ENCODE measurements around the gene AIDA.

AIDA gene

DNA sequence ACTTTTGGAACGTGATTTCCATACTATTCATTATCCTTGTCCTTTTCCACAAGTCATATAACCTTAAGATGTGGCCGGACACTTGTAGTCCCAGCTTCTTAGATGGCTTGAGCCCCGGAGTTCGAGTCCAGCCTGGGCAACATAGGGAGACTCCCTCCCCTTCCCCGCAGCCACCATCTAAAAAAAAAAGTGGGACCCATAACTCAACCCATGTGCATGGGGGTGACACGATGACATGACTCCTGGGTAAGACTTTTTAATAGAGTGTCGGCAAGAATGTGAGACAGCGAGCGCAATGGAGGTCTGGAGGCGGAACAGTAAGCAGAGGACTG is 68.7 kb downstream of the AIDA start:
- DNase-seq: no peak

DNA sequence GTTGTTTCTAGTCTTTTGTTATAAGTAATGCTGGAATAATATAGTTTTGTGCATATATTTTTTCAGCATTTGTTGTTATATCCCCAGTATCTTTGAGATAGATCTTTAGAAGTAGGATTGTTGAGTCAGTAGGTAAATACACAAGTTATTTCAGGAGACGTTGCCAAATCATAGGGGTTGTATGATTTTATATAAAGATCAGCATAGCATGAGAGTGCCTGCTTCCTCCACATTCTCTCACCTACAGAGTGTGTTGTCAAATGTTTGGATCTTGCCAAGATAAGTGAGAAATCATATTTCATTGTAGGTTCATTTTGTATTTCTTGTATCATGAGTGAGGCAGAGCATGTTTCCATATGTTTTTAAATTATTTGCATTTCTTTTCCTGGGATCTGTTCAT is 69.8 kb downstream of the AIDA start:
- no peak for DNase-seq

DNA sequence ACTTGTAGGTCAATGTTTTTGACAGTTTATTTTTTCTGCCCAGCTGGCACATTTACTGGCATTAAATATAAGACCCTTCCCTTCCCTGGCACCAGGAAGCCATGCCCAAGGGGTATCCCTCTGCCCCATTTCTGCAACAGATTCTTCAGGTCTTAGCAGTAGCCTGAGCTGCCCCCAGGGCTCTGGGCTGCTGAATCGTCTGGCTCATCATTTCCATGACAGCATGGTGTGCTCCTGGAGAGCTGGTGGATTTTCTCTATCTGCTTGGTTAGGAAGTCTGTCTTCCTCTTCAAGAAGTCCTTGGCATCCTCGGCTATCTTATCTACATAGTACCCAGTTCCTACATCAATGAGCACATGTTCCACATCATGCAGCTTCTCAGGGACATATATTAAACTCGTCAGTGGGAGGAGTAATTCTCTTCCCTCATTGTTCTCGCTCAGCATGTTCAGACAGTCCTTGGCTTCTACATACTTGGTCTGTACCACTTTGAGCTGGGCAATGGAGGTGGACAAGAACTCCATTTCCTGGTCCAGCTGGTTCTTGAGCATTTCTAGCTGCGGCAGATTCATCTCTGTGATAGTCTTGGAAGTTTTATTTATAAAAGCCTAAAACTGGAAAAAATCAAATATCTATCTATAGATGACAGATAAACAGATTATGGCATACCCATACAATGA is 70.9 kb downstream of the AIDA start:
- no peak for DNase-seq

DNA sequence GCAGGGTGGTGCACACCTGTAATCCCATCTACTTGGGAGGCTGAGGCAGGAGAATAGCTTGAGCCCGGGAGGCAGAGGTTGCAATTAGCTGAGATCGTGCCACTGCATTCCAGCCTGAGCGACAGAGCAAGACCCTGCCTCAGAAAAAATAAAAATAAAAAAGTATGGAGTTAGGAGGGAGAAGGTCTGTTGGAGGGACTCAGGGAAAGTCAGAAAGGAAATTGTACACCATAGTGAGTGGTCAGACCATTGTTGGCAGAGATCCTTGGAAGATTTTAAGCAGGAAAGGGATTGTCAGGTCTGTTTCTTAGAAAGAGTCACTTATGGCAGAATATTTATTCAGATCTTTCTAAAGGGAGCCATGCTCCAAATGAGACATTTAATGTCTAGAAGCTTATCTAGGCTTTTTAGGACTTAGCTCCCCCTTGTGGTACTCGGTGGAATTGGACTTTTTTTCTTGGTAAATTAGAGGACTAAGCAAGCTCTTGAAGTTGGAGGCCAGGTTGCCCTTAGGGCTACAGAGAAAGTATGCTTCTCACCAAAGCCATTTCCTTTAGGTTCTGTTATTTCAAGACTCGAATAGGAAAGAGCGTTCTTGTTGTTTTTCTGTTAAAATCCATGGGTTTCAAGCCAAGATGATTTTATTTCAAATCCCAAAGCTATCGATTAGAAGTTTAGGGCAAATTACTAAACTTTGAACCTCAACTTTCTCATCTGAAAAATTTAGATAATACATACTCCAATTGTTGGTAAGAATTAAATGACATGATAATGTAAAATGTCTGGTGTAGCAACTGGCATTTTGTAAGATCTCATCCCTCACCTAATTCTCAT is 77.9 kb downstream of the AIDA start:
- DNase-seq: peak; percentile 93

DNA sequence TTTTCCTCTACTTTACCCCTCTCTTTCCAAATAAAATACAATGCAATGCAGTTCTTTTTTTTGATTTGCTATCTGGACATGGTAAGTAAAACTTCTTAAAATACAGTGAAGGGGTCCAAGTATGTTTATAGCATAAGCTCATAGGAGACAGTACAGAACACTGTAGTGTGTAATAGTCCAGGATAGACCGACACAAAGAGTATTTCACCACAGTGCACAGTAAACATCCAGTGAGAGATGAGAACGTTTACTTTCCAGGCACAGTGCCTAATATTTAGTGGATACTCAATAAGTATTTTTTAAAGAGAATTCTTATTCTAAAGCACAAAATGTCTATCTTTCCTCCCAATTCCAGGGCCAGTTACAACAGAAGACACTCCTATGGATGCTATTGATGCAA is 79.5 kb downstream of the AIDA start:
- no peak for DNase-seq

DNA sequence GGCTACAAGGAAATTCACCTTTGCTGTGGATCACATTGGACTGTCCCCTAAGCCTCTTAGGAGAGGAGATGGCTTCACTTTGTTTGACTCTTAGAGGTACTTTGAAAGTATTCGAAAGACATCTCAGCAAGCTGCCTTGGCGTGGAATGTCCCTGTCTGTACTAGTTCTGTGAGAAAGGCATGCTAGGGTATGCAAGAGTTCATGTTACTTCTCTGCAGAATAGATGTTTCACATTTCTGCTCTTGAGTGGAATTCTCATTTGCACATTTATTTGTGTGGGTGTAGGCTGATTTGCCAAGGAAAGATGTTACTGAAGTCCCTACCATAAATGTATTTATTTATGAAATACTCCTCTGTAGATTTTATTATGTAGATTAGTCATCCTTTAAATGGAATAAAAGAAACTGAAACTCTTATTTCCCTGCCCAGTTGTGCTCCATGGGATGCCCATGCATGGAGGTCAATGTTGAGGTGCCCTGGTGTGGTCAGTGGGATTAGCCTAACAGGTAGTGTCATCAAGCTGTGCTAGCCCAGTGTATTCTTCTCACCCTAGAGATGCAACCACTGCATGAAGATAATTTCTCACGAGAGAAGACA is 80.6 kb downstream of the AIDA start:
- DNase-seq: no peak

DNA sequence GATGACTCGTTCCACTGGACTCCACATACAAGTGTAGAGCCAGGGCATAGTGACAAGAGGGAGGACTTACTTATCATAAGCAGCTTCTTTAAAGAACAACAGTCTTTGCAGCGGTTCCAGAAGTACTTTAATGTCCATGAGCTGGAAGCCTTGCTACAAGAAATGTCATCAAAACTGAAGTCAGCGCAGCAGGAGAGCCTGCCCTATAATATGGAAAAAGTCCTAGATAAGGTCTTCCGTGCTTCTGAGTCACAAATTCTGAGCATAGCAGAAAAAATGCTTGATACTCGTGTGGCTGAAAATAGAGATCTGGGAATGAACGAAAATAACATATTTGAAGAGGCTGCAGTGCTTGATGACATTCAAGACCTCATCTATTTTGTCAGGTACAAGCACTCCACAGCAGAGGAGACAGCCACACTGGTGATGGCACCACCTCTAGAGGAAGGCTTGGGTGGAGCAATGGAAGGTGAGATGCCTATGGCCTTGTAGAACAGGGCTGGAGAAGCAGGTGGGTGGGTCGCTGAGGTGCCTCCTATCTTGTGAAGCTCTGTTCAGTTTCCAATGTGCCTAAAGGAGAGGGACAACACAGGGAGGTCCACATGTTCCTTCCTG is 82.3 kb downstream of the AIDA start:
- no peak for DNase-seq

DNA sequence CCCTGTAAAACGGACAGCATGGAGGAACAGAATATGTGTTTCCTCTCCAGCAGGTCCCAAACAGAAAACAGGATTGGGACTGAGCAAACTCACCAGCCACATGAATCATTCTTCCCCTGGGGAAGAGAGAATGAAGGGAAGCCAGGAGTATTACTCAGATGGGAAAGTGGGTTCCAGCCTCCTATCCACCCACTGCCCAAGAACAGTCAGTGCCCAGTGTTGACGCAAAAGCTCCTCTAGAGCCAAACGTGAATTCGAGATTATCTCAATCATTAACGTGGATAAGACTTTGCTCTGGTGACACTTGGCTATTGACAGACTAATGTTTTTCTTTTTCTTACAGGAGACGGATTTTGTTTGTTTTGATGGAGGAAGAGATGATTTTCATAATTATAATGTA is 85.1 kb downstream of the AIDA start:
- DNase-seq: no peak

DNA sequence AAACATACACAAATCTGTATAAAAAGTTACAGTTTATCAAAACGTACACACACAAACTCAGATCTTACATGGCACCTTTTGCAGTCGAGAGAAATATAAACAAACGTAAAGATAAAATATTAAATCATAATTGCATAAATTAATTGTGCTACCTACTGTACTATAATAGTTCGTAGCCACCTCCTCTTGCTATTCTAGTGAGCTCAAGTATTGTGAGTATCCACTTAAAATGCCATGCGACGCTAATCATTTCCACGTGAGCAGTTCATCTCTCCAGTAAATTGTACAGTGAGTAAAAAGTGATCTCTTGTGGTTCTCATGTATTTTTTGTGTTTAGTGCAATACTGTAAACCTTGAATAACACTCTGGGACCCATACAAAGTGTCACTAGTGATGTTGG is 88.1 kb downstream of the AIDA start:
- DNase-seq: no peak

DNA sequence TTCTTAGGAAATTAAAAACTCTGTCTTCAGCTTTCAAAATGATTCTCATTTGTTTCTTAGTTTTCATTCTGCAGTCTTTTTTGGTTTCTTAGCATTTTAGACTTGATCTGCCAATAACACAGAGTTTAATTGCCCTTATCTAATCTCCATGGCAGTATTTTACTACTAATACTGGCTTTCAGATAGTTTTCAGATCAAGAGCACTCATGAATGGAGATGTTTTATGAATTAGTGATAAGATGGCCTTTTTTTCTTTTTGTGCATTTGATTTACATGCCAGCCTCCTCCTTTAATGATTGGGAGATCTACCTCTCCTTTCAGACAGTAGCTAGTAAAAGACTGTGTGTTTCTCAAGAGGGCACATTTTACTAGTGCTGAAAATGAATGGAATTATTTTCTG is 88.8 kb downstream of the AIDA start:
- no peak for DNase-seq

DNA sequence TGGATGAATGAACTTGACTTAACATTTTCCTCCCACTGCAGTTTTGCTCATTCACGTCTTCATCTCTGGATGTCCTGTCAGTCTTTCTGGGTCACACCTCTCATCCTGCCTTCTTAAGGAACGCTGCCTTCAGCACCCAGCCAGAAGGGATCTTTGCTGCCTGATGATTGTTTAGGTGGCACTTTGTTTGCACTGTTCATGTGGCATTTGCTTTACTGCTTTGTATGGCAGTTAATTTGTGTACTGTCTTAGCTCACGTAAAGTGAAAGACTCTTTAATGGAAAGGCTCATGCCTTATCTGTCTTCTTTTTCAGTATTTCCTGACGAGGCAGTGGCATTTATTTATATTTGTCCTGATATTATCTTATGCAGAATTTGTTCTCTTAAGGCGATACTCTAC is 89.5 kb downstream of the AIDA start:
- DNase-seq: no peak

DNA sequence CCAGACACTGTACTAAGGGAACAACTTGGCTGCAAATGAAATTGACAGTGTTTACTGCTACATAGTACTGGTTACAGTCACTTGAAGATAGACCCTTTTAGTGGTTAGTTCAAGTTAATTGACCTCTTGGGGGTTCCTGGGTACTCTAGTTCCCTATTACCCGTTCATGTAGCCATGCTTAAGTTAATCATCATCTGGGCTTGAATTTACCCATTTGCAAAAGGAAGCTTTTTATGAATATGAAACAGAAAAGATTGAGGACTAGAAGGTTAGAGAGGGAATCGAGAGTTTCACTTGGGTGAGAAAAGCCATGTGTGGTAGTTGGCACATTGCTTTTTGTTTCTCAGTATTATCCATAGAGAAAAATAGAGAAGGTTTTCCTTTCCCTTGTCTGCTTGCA is 91.7 kb downstream of the AIDA start:
- no peak for DNase-seq

DNA sequence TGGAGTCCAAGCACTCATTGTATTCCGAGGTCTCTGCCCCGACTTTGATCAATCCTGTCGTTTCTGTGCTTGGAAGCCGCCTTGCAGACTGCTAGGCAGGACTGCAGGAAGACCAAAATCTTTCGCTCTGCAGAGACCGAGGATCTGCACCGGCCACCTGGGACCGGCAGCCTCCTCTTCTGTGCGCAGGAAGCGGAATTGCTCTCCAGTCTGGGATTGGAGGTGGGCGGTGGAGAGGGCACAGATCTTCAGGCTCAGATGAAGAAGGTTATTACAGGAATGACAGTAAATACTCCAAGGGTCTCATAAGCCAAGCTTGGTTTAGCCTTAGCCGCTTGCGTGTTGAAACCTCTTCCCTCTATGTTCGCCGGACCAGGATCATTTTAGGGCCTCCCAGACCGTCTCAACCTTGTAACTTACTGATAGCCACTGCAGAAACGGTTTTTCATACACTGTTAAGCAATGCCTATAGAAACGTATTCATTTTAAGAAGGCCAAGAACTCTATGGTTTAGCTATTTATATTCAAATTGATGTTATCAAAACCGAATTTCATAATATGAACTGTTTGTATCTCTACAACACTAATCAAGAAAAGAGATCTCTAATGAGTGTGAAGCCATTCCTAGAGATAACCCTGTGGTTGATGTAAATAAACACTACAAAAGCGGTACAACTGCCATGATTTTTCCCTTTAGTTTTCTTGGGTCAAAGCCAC is 93.3 kb downstream of the AIDA start:
- DNase-seq: no peak
